Cardiac fibroblast (primary cell): ENCODE results near the gene TBC1D8.

ENCODE experiments used
- DNase-seq, 2 donors: peaks; one replicate each; pipeline versions ENCODE4 v3.0.0 to v3.0.0-alpha.2; 2010; ENCODE audit warnings: low read depth in 2 of 2
- H3K4me3 ChIP-seq, 2 donors: replicated peaks in 1 of 2; 1 replicate in 1 of 2; 2 replicates in 1 of 2; pipeline ENCODE4 v1.5.1; 2011; ENCODE audit warnings: low read depth in 2 of 2, low read length in 2 of 2, mild to moderate bottlenecking in 2 of 2, moderate library complexity in 1 of 2
- TF ChIP-seq, protein P1 (sequence below): IDR thresholded peaks from one replicate; pipeline ENCODE4 v1.5.1; 2011; ENCODE audit warnings: low read depth, mild to moderate bottlenecking, low read length, inconsistent platforms

The TBC1D8 gene

DNA sequence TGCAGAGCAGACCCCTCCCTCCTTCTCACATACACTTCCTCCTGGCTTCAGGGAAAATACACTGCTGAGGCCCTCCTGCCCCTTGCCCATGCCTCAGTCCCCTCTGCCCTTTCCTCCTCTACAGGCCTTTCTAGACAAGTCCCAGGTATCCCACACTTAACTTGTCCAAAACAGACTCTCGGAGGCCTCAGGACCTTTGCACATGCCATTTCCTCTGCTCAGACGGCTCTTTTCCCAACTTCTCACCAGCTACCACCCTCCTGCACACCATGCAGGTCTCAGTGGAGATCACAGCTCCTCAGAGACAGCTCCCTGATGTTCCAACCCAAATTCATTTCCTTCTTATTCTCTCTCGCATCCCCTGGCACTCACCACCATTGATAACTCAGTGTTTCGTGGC, 11.7 kb downstream of the TBC1D8 start:
- H3K4me3 ChIP-seq: no peak overlapping the region
- TF ChIP-seq, protein P1, sequence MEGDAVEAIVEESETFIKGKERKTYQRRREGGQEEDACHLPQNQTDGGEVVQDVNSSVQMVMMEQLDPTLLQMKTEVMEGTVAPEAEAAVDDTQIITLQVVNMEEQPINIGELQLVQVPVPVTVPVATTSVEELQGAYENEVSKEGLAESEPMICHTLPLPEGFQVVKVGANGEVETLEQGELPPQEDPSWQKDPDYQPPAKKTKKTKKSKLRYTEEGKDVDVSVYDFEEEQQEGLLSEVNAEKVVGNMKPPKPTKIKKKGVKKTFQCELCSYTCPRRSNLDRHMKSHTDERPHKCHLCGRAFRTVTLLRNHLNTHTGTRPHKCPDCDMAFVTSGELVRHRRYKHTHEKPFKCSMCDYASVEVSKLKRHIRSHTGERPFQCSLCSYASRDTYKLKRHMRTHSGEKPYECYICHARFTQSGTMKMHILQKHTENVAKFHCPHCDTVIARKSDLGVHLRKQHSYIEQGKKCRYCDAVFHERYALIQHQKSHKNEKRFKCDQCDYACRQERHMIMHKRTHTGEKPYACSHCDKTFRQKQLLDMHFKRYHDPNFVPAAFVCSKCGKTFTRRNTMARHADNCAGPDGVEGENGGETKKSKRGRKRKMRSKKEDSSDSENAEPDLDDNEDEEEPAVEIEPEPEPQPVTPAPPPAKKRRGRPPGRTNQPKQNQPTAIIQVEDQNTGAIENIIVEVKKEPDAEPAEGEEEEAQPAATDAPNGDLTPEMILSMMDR: no peak
- no peak for DNase-seq

DNA sequence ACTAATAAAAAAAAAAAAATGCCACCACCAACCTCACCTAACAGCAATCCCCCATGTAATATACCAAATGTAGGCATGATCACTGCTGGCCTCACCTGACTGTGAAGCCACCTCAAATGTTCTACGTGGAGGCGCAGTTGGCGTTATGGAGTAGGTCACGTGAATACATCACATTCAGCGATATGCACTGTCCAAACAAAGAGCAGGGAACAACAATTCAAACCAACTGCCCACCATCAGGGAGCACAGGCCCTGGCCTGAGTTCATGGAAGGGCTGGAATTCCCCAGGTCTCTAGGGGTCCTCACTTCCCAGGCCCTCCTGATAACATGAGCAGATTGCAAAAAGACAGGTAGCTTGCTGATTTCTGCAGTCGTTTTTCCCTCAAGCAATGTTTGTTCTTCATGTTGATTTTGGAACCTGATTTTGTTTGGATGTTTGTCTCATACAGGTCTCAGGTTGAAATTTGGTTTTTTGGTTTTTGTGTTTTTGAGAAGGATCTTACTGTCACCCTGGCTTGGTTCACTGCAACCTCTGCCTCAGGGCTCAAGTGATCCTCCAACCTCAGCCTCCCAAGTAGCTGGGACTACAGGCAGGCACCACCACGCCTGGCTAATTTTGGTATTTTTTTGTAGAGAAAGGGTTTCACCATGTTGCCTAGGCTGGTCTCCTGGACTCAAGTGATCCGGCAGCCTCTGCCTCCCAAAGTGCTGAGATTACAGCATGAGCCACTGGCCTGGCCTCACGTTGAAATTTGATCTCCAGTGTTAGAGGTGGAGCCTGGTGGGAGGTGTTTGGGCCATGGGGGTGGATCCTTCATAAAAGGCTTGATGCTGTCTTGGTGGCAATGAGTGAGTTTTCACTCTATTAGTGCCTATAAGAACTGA, 15.5 kb downstream of the TBC1D8 start:
- TF ChIP-seq, protein P1: no peak
- no peak for DNase-seq

DNA sequence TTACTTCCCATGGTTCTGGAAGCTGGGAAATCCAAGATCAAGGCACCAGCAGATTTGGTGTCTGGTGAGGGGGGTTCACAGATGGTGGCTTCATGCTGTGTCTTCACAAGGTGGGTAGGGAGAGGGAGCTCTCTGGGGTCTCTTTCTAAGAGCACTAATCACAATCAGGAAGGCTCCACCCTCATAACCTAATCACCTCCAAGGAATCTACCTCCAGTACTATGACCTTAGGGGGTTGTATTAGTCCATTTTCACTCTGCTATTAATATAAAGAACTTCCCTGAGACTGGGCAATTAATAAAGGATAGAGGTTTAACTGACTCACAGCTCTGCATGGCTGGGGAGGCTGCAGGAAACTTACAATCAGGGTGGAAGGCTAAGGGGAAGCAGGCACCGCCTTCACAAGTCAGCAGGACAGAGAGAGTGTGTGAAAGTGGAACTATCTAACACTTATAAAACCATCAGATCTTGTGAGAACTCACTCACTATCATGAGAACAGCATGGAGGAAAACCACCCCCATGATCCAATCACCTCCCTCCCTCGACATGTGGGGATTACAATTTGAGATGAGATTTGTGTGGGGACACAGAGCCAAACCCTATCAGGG, 17.6 kb downstream of the TBC1D8 start:
- no peak overlapping the region for H3K4me3 ChIP-seq
- DNase-seq: no peak
- TF ChIP-seq, protein P1: no peak

More for the DNA sequence above, 15.5 kb downstream of the TBC1D8 start:
- H3K4me3 ChIP-seq: no peak overlapping the region

DNA sequence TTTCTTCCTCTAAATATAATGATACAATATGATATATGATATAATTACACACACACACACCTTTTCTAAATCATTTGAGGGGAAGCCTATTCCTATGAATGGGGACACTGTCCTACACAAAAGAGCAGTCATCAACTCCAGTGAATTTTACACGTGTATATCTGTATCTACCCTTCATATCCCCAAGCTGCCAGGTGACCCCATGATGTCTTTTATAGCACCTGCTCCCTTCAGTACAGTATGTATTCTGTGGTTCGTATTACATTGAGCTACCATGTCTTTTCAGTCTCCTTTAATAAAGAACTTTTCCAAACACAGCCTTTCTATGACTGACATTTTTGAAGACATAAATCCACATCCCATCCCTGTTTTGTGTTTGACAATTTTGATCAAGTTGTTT, 19.0 kb downstream of the TBC1D8 start:
- DNase-seq: no peak
- TF ChIP-seq, protein P1: no peak
- H3K4me3 ChIP-seq: no peak overlapping the region

DNA sequence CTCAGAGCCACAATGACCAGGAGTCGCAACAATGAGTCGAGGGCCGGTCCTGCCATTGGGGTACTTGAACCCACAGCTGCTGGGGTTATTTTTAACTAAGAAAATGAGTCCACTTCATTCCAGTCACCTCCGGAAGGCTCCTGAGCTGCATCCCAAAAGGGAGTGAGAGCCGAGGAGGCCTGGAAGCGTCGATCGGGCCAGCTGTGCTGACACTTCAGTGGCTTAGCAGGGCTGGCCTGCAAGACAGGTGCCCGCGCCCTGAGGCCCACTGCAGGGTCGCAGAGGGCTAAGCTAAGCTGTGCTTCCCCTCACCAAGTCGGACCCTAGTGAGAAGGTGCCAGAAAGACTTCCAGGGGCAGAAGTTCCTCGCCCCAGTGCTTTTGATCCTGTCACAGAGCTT, 21.1 kb downstream of the TBC1D8 start:
- no peak overlapping the region for H3K4me3 ChIP-seq
- DNase-seq: no peak
- TF ChIP-seq, protein P1: no peak

DNA sequence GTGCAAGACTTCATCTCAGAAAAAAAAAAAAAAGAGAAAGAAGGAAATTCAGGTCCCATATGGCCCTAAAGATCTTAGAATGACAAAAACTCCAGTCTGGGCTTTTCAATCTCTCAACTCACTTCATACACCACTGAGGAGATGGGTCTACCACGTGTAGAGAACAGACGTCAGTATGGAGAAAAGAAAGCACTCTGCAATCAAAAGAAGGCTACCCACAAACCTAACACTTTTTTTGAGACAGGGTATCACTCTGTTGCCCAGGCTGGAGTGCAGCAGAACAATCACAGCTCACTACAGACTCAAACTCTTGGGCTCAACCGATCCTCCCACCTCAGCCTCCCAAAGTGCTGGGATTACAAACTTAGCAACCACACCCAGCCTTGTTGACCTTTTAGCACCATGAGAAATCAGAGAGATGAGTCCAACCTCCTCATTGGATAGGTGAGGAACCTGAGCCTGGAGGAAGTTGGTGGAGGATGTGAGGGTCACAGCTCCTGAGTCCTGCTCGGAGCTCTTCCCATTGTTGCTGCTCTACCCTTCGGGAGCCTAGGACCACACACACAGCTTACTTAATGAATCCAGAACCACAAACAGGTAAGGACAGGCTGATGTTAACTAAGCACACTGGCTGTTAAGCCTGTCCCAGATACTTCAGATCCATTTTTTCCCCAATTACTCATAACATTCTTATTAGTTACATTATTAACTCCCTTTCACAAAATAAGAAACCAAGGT, 23.7 kb downstream of the TBC1D8 start:
- no peak overlapping the region for H3K4me3 ChIP-seq
- TF ChIP-seq, protein P1: no peak
- DNase-seq: no peak
